Measurements from ENCODE around the gene ADCY4.

Gene ADCY4

DNA sequence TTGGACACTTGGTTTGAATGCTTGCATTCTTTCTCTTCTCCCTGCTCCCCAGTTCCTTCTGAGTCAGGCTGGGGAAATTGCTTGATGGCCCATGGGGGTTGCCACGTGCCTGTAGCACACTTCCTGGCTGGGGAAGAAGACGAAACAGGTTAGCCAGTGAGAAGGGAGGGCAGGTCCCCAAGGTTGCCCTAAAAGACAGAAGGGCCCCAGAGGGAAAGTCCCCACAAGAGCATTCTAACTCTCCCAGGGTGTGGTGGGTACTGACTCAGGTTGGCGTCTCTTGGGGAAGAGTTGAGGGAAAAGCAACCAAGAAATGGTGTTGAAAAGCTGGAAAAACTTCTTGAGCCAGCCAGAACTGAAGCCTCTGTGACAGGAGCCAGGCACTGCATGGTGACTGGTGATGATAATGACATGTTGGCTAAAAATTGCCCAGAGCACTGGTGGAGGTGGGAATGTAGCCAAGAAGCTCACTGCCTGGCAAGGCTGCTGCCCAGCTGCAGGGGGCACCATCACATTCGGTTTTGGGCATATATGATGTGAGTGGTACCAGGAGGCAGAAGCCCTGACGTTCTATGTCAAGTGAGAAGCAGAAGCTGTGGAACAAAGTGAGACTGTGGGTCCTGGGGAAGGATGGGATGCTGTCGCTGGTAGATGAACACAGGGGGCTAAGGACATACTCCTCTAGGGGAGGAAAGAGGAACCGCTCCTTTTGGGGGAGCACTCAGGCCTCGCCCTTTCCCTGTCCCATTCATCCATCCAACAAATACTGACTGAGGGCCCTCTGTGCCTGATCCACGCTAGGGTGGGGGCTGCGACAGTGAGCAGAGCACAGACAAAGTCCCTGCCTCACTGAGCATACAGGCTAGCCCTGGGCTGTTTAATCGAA is 55.3 kb downstream of the ADCY4 start:
- Histone ChIP-seq H3K27me3 (ENCODE audit: low read length) (no peaks in the 10 kb centered on the region), H2AFZ (ENCODE audit: low read depth, low read length, severe bottlenecking) (no peak overlapping the region), H3K9me2 (replicated peaks; ENCODE audit: insufficient read depth, low read length) (no peaks in the 10 kb centered on the region), H3K4me3 (ENCODE audit: insufficient read depth, low read length, poor library complexity, severe bottlenecking) (no peak overlapping the region), H3F3A (ENCODE audit: insufficient read depth) (no peaks in the 10 kb centered on the region), H3K27ac (ENCODE audit: low read depth, low read length) (no peak overlapping the region), H3K9me3 (ENCODE audit: insufficient read depth, low read length) (no peaks in the 10 kb centered on the region), H3K79me2 (ENCODE audit: insufficient read depth, low read length) (no peaks in the 10 kb centered on the region), H4K20me1 (ENCODE audit: low read depth, low read length) (no peaks in the 10 kb centered on the region), H3K9ac (ENCODE audit: low read length) (no peak overlapping the region), H3K36me3 (ENCODE audit: low read length) (no peaks in the 10 kb centered on the region), H3K4me2 (ENCODE audit: low read depth, low read length, poor library complexity, severe bottlenecking) (no peak overlapping the region)
- TF ChIP-seq, protein P1, sequence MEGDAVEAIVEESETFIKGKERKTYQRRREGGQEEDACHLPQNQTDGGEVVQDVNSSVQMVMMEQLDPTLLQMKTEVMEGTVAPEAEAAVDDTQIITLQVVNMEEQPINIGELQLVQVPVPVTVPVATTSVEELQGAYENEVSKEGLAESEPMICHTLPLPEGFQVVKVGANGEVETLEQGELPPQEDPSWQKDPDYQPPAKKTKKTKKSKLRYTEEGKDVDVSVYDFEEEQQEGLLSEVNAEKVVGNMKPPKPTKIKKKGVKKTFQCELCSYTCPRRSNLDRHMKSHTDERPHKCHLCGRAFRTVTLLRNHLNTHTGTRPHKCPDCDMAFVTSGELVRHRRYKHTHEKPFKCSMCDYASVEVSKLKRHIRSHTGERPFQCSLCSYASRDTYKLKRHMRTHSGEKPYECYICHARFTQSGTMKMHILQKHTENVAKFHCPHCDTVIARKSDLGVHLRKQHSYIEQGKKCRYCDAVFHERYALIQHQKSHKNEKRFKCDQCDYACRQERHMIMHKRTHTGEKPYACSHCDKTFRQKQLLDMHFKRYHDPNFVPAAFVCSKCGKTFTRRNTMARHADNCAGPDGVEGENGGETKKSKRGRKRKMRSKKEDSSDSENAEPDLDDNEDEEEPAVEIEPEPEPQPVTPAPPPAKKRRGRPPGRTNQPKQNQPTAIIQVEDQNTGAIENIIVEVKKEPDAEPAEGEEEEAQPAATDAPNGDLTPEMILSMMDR (IDR thresholded peaks at IDR 0.05; ENCODE audit: insufficient read depth, low read length, poor library complexity, severe bottlenecking): peak; percentile 37
- TF ChIP-seq EZH2phosphoT487 (conservative IDR thresholded peaks at IDR 0.05; ENCODE audit: low read length): no peak

DNA sequence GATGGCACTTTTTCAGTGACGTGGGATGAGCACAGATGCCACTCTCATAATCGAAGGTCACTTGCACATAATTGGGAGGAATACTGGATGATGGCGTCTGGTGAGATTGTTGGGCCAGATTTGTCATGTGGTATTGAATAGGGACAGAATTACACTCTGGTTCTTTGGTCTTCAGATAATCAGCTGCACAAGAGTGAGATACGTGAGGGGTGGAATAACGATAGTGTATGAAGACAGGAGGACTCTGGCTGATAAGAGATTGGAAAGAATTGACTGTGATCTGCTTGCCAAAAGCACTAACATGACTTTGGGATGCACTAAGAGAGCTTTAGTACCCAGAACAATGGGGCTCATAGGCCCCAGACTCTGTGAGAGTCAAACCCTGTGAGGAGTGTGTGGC is 56.4 kb downstream of the ADCY4 start:
- Histone ChIP-seq H3K9ac (ENCODE audit: low read length) (no peak overlapping the region), H3K27ac (ENCODE audit: low read depth, low read length) (no peak overlapping the region), H3K4me3 (ENCODE audit: insufficient read depth, low read length, poor library complexity, severe bottlenecking) (no peak overlapping the region), H3K4me2 (ENCODE audit: low read depth, low read length, poor library complexity, severe bottlenecking) (no peak overlapping the region), H3K9me2 (replicated peaks; ENCODE audit: insufficient read depth, low read length) (no peaks in the 10 kb centered on the region), H4K20me1 (ENCODE audit: low read depth, low read length) (no peaks in the 10 kb centered on the region), H3K9me3 (ENCODE audit: insufficient read depth, low read length) (no peaks in the 10 kb centered on the region), H3K36me3 (ENCODE audit: low read length) (no peaks in the 10 kb centered on the region), H3K27me3 (ENCODE audit: low read length) (no peaks in the 10 kb centered on the region), H3K79me2 (ENCODE audit: insufficient read depth, low read length) (no peaks in the 10 kb centered on the region), H2AFZ (ENCODE audit: low read depth, low read length, severe bottlenecking) (no peak overlapping the region), H3F3A (ENCODE audit: insufficient read depth) (no peaks in the 10 kb centered on the region)
- no peak for TF ChIP-seq EZH2phosphoT487 (conservative IDR thresholded peaks at IDR 0.05; ENCODE audit: low read length)
- TF ChIP-seq, protein P1 (IDR thresholded peaks at IDR 0.05; ENCODE audit: insufficient read depth, low read length, poor library complexity, severe bottlenecking): no peak

DNA sequence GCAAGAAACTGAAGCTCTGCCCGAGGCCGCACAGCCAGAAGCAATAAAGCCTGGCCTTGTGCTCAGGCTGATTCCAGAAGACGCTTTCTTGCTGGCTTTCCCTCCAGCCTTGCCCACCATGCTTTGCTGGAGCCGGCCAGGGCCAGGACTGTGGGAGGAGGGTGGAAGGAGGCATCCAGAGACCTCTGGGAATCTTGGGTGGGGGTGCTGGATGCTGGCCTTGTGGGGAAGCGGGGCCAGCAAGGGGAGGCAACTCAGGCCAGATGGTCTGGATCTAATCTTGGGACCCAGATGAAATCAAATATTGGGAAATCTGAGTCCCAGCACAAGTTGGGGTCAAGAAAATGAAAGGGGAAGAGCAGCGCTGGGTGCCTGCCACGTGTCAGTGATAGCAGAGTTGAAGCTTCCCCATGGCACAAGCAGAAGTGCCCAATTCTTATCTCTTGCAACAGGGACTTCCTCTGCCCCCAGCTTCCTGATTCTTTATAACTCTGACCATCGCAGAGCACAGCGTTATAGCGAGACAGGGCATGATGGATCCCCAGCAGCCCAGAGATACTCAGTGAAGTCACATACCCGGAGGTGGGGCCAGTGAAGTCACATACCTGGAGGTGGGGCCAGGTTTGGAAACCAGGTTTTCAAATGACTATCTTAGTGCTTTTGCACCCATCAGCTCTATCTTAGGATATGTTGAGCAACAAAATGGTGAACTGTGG is 57.1 kb downstream of the ADCY4 start:
- TF ChIP-seq, protein P1 (IDR thresholded peaks at IDR 0.05; ENCODE audit: insufficient read depth, low read length, poor library complexity, severe bottlenecking): no peak
- TF ChIP-seq EZH2phosphoT487 (conservative IDR thresholded peaks at IDR 0.05; ENCODE audit: low read length): no peak
- Histone ChIP-seq H2AFZ (ENCODE audit: low read depth, low read length, severe bottlenecking) (no peak overlapping the region), H3K79me2 (ENCODE audit: insufficient read depth, low read length) (0 out of 2 replicates have a peak, but pooled peaks cover under 1% of the 10 kb centered on the region), H3K36me3 (ENCODE audit: low read length) (no peaks in the 10 kb centered on the region), H3K9me2 (replicated peaks; ENCODE audit: insufficient read depth, low read length) (no peaks in the 10 kb centered on the region), H3K9me3 (ENCODE audit: insufficient read depth, low read length) (no peaks in the 10 kb centered on the region), H3K9ac (ENCODE audit: low read length) (no peak overlapping the region), H3K27me3 (ENCODE audit: low read length) (no peaks in the 10 kb centered on the region), H4K20me1 (ENCODE audit: low read depth, low read length) (no peaks in the 10 kb centered on the region), H3F3A (ENCODE audit: insufficient read depth) (peaks cover under 1% of the 10 kb centered on the region; the same call in 1 of the 2 replicates), H3K4me3 (ENCODE audit: insufficient read depth, low read length, poor library complexity, severe bottlenecking) (no peak overlapping the region), H3K4me2 (ENCODE audit: low read depth, low read length, poor library complexity, severe bottlenecking) (no peak overlapping the region), H3K27ac (ENCODE audit: low read depth, low read length) (no peak overlapping the region)
